NB4 (cell line): Measurements from ENCODE around the gene PSMC4.

Experiments used
- MAX ChIP-seq: IDR thresholded peaks from 2 replicates; pipeline ENCODE4 v1.6.1; 2011; ENCODE audit warnings: low read depth, low read length
- MYC ChIP-seq: IDR thresholded peaks from 2 replicates; pipeline ENCODE4 v1.6.1; 2011; ENCODE audit warnings: low read depth, low read length
- POLR2A ChIP-seq: IDR thresholded peaks from 2 replicates; pipeline ENCODE4 v1.6.1; 2011; ENCODE audit warnings: mild to moderate bottlenecking; ENCODE audit not compliant: insufficient read length; ENCODE audit errors: extremely low read depth
- TF ChIP-seq, protein P1 (sequence below): IDR thresholded peaks from one replicate; pipeline ENCODE4 v1.5.1; 2012; ENCODE audit warnings: low read depth, low read length

DNA sequence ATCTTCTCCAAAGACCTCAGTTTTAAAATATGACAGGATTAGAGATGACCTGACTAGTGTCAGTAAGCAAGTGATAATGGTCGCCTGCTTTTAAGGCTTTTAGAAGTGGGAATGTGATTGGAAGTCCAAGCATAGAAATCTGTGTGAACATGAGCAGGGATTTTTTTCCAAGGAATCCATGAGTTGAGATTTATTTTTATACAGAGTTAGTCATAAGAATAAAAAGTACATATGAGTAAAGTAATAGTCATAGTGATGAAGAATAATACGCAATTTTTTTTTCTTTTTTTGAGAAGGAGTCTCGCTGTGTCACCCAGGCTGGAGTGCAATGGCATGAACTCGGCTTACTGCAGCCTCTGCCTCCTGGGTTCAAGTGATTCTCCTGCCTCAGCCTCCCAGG, 27.5 kb downstream of the PSMC4 start:
- TF ChIP-seq, protein P1, sequence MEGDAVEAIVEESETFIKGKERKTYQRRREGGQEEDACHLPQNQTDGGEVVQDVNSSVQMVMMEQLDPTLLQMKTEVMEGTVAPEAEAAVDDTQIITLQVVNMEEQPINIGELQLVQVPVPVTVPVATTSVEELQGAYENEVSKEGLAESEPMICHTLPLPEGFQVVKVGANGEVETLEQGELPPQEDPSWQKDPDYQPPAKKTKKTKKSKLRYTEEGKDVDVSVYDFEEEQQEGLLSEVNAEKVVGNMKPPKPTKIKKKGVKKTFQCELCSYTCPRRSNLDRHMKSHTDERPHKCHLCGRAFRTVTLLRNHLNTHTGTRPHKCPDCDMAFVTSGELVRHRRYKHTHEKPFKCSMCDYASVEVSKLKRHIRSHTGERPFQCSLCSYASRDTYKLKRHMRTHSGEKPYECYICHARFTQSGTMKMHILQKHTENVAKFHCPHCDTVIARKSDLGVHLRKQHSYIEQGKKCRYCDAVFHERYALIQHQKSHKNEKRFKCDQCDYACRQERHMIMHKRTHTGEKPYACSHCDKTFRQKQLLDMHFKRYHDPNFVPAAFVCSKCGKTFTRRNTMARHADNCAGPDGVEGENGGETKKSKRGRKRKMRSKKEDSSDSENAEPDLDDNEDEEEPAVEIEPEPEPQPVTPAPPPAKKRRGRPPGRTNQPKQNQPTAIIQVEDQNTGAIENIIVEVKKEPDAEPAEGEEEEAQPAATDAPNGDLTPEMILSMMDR: no peak
- TF ChIP-seq POLR2A (no peak), MYC (no peak), MAX (no peak)
